ENCODE results near the gene RBFOX1.

The RBFOX1 gene

GRCh38 chr16:7545251-7545650, 212.6 kb downstream of the RBFOX1 start:
- DNase-seq: no peak

GRCh38 chr16:7546948-7547347, 214.3 kb downstream of the RBFOX1 start:
- no peak for DNase-seq

- no peak for DNase-seq
Measured at GRCh38 chr16:7547736-7548135, 215.1 kb downstream of the RBFOX1 start.

- no peak for DNase-seq
Measured at GRCh38 chr16:7548796-7549318, 216.2 kb downstream of the RBFOX1 start.

- no peak for DNase-seq
Measured at GRCh38 chr16:7550096-7550495, 217.5 kb downstream of the RBFOX1 start.

GRCh38 chr16:7555459-7555858, 222.8 kb downstream of the RBFOX1 start:
- no peak for DNase-seq

- no peak for DNase-seq
Measured at GRCh38 chr16:7561908-7562405, 229.3 kb downstream of the RBFOX1 start.

- no peak for DNase-seq
Measured at GRCh38 chr16:7566360-7566759, 233.7 kb downstream of the RBFOX1 start.

GRCh38 chr16:7571366-7571765, 238.7 kb downstream of the RBFOX1 start:
- DNase-seq: no peak

- no peak for DNase-seq
Measured at GRCh38 chr16:7577588-7577987, 244.9 kb downstream of the RBFOX1 start.

GRCh38 chr16:7579454-7579853, 246.8 kb downstream of the RBFOX1 start:
- DNase-seq: no peak

GRCh38 chr16:7581175-7581574, 248.5 kb downstream of the RBFOX1 start:
- no peak for DNase-seq

- DNase-seq: no peak
Measured at GRCh38 chr16:7583396-7583795, 250.8 kb downstream of the RBFOX1 start.

GRCh38 chr16:7584561-7584960, 251.9 kb downstream of the RBFOX1 start:
- no peak for DNase-seq

- DNase-seq: no peak
Measured at GRCh38 chr16:7585705-7586104, 253.1 kb downstream of the RBFOX1 start.

GRCh38 chr16:7590934-7591333, 258.3 kb downstream of the RBFOX1 start:
- no peak for DNase-seq

GRCh38 chr16:7596308-7596707, 263.7 kb downstream of the RBFOX1 start:
- no peak for DNase-seq

GRCh38 chr16:7597677-7598076, 265.0 kb downstream of the RBFOX1 start:
- no peak for DNase-seq

GRCh38 chr16:7601100-7601499, 268.5 kb downstream of the RBFOX1 start:
- DNase-seq: no peak

- DNase-seq: no peak
Measured at GRCh38 chr16:7602291-7602950, 269.8 kb downstream of the RBFOX1 start.

GRCh38 chr16:7605812-7606211, 273.2 kb downstream of the RBFOX1 start:
- DNase-seq: no peak

- DNase-seq: no peak
Measured at GRCh38 chr16:7612671-7613070, 280.0 kb downstream of the RBFOX1 start.

GRCh38 chr16:7613518-7613917, 280.9 kb downstream of the RBFOX1 start:
- no peak for DNase-seq

- DNase-seq: no peak
Measured at GRCh38 chr16:7614021-7614795, 281.6 kb downstream of the RBFOX1 start.

Data from activated CD8-positive, alpha-beta memory T cell treated with anti-CD3 and anti-CD28 coated beads, Interleukin-2, amount 50 U/mL, for 48 hours (primary cell).